ENCODE data around the gene MRPL54. TPM values are rescaled to one million over a fixed set of nuclear protein-coding genes. Genes with fewer than 3 reads are reported as not detected.

The MRPL54 gene
- polyA plus RNA-seq, 4 donors = 30.6 to 58.9 (median 37.0) TPM

- DNase-seq (ENCODE audit: low read depth in 4 of 4, low spot score in 2 of 4) = no peak
Measured at GRCh38 chr19:3782903-3783302, 20.4 kb downstream of the MRPL54 start.

GRCh38 chr19:3783660-3784584 is 21.4 kb downstream of the MRPL54 start:
- DNase-seq (ENCODE audit: low read depth in 4 of 4, low spot score in 2 of 4) = no peak

- DNase-seq (ENCODE audit: low read depth in 4 of 4, low spot score in 2 of 4) = no peak
Measured at GRCh38 chr19:3784607-3785450, 22.3 kb downstream of the MRPL54 start.

- no peak for DNase-seq (ENCODE audit: low read depth in 4 of 4, low spot score in 2 of 4)
Measured at GRCh38 chr19:3785451-3785937, 23.0 kb downstream of the MRPL54 start.

- DNase-seq (ENCODE audit: low read depth in 4 of 4, low spot score in 2 of 4) = no peak
Measured at GRCh38 chr19:3785938-3786824, 23.7 kb downstream of the MRPL54 start, which contains the start of gene MATK. TSS of gene MATK (minus strand) at chr19:3786381. CDS start at chr19:3785135, 1,246 bp downstream.

GRCh38 chr19:3788996-3789778 is 26.7 kb downstream of the MRPL54 start:
- no peak for DNase-seq (ENCODE audit: low read depth in 4 of 4, low spot score in 2 of 4)

GRCh38 chr19:3790209-3790734 is 27.8 kb downstream of the MRPL54 start:
- DNase-seq (ENCODE audit: low read depth in 4 of 4, low spot score in 2 of 4) = no peak

GRCh38 chr19:3790941-3791340 is 28.5 kb downstream of the MRPL54 start:
- DNase-seq (ENCODE audit: low read depth in 4 of 4, low spot score in 2 of 4) = no peak

- DNase-seq (ENCODE audit: low read depth in 4 of 4, low spot score in 2 of 4) = no peak
Measured at GRCh38 chr19:3792114-3792513, 29.6 kb downstream of the MRPL54 start.

GRCh38 chr19:3793799-3794198 is 31.3 kb downstream of the MRPL54 start:
- no peak for DNase-seq (ENCODE audit: low read depth in 4 of 4, low spot score in 2 of 4)

GRCh38 chr19:3796358-3796757 is 33.9 kb downstream of the MRPL54 start:
- DNase-seq (ENCODE audit: low read depth in 4 of 4, low spot score in 2 of 4) = no peak

- no peak for DNase-seq (ENCODE audit: low read depth in 4 of 4, low spot score in 2 of 4)
Measured at GRCh38 chr19:3798137-3798536, 35.7 kb downstream of the MRPL54 start.

- no peak for DNase-seq (ENCODE audit: low read depth in 4 of 4, low spot score in 2 of 4)
Measured at GRCh38 chr19:3800996-3801395, 38.5 kb downstream of the MRPL54 start.

GRCh38 chr19:3801412-3802096 is 39.1 kb downstream of the MRPL54 start:
- peak in 1 of 4 donors; percentile 32 for DNase-seq (ENCODE audit: low read depth in 4 of 4, low spot score in 2 of 4)

- DNase-seq (ENCODE audit: low read depth in 4 of 4, low spot score in 2 of 4) = no peak
Measured at GRCh38 chr19:3803114-3803888, 40.8 kb downstream of the MRPL54 start.

- no peak for DNase-seq (ENCODE audit: low read depth in 4 of 4, low spot score in 2 of 4)
Measured at GRCh38 chr19:3803986-3804385, 41.5 kb downstream of the MRPL54 start.

GRCh38 chr19:3804429-3804828 is 41.9 kb downstream of the MRPL54 start:
- no peak for DNase-seq (ENCODE audit: low read depth in 4 of 4, low spot score in 2 of 4)

GRCh38 chr19:3805859-3806258 is 43.4 kb downstream of the MRPL54 start:
- DNase-seq (ENCODE audit: low read depth in 4 of 4, low spot score in 2 of 4) = no peak
